GM18870 (cell line): ENCODE results near the gene ZNF655.
"Not testable (repeated sequence)": the region's sequence is repeated elsewhere in the genome, so short reads cannot be mapped to it uniquely, and the experiment has no call there.

Experiments
- ATAC-seq: cut with Tn5 transposase; IDR thresholded peaks from one replicate; pipeline ENCODE4 v1.9.1; 2021; ENCODE audit warnings: moderate library complexity; ENCODE audit not compliant: unreplicated experiment

Gene ZNF655

GRCh38 chr7:99560834-99561736, 2.6 kb downstream of the ZNF655 start:
- no peak for ATAC-seq

GRCh38 chr7:99561737-99562051, 3.3 kb downstream of the ZNF655 start:
- ATAC-seq, result no peak

GRCh38 chr7:99562114-99562784, 3.8 kb downstream of the ZNF655 start:
- ATAC-seq, result no peak

GRCh38 chr7:99562832-99563231, 4.4 kb downstream of the ZNF655 start:
- no peak for ATAC-seq

GRCh38 chr7:99563650-99564049, 5.2 kb downstream of the ZNF655 start:
- no peak for ATAC-seq

GRCh38 chr7:99568770-99569169, 10.3 kb downstream of the ZNF655 start:
- ATAC-seq, result not testable (repeated sequence)

- no peak for ATAC-seq
These were observed 13.3 kb downstream of the ZNF655 start for GRCh38 chr7:99571768-99572167.

- ATAC-seq, result no peak
These were observed 14.8 kb downstream of the ZNF655 start for GRCh38 chr7:99573257-99573656.

GRCh38 chr7:99576251-99576650, 17.8 kb downstream of the ZNF655 start:
- ATAC-seq, result no peak

- ATAC-seq, result no peak
These were observed 21.0 kb downstream of the ZNF655 start for GRCh38 chr7:99579281-99579955.

- ATAC-seq, result no peak
These were observed 21.7 kb downstream of the ZNF655 start for GRCh38 chr7:99579956-99580777.

- ATAC-seq, result not testable (repeated sequence)
These were observed 22.4 kb downstream of the ZNF655 start for GRCh38 chr7:99580778-99581332.

GRCh38 chr7:99588868-99589267, 30.4 kb downstream of the ZNF655 start:
- ATAC-seq, result no peak

GRCh38 chr7:99594948-99595745, 36.7 kb downstream of the ZNF655 start:
- ATAC-seq, result no peak

- no peak for ATAC-seq
These were observed 38.0 kb downstream of the ZNF655 start for GRCh38 chr7:99596408-99596955.

- ATAC-seq, result no peak
These were observed 39.5 kb downstream of the ZNF655 start, which contains the start of gene TMEM225B for GRCh38 chr7:99597762-99598501. Gene TMEM225B (plus strand): TSS chr7:99598267. CDS start chr7:99604389, 6,122 bp downstream.

GRCh38 chr7:99599836-99600235, 41.4 kb downstream of the ZNF655 start:
- ATAC-seq, result no peak

- ATAC-seq, result no peak
These were observed 43.3 kb downstream of the ZNF655 start for GRCh38 chr7:99601656-99602310.
